Fibroblast of mammary gland (primary cell): ENCODE measurements around the gene SUN5.

Experiments
- DNase-seq: peaks from one replicate; pipeline ENCODE4 v3.0.0-alpha.2; 2010; ENCODE audit warnings: low read depth
- H3K4me3 ChIP-seq: 2 replicates; pipeline ENCODE4 v1.5.1; 2011; ENCODE audit warnings: low read depth, mild to moderate bottlenecking, low read length, moderate library complexity; ENCODE audit not compliant: control insufficient read depth
- TF ChIP-seq, protein P1 (sequence below): conservative IDR thresholded peaks from 2 replicates; pipeline ENCODE4 v1.5.1; 2011; ENCODE audit warnings: low read depth, low read length, inconsistent platforms; ENCODE audit not compliant: control insufficient read depth, insufficient read depth

The SUN5 gene

GRCh38 chr20:32982617-32983458 lies 21.4 kb downstream of the SUN5 start:
- TF ChIP-seq, protein P1, sequence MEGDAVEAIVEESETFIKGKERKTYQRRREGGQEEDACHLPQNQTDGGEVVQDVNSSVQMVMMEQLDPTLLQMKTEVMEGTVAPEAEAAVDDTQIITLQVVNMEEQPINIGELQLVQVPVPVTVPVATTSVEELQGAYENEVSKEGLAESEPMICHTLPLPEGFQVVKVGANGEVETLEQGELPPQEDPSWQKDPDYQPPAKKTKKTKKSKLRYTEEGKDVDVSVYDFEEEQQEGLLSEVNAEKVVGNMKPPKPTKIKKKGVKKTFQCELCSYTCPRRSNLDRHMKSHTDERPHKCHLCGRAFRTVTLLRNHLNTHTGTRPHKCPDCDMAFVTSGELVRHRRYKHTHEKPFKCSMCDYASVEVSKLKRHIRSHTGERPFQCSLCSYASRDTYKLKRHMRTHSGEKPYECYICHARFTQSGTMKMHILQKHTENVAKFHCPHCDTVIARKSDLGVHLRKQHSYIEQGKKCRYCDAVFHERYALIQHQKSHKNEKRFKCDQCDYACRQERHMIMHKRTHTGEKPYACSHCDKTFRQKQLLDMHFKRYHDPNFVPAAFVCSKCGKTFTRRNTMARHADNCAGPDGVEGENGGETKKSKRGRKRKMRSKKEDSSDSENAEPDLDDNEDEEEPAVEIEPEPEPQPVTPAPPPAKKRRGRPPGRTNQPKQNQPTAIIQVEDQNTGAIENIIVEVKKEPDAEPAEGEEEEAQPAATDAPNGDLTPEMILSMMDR = no peak
- H3K4me3 ChIP-seq = no peak overlapping the region
- no peak for DNase-seq

- no peak for DNase-seq
- TF ChIP-seq, protein P1 = no peak
- no peak overlapping the region for H3K4me3 ChIP-seq
These were observed 23.2 kb downstream of the SUN5 start for GRCh38 chr20:32980990-32981389.

DNA sequence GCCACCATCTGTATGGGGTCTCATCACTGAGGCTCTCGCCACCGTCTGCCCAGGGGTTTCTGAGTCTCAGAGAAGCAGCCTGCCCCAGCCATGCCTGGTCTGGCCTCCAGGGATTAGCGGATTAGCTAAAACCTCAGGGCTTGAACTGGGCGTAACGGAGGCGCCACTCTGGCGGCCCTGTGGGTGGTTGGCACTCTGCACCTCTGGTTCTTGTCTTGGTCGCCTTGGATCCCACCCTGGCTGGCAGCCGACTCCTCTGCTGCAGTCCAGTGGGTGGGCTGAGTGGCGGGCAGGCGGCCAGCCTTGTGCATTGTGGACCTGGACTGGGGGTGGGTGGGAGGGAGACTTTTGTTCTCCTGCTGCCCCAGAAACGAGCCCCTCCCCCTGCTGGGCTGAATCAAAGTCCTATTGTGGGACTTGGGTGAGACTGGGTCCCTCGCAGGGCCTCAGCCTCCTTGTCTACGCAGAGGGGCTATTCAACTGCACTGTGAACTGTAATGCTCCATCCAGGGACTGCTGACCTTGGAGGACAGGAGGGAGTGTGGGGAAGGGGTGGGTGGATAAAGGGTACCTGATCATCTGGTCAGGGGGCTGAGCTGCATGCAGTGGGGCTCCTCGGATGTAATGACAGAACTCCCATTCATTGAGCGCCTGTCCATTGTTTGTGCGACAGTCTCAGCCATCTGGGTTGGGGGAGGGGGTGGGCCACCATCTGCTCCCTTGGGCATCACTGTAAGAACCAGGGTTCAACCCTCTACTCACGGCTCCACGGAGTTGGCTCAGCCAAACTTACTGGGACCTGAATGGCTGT lies 23.9 kb downstream of the SUN5 start:
- TF ChIP-seq, protein P1 = no peak
- no peak overlapping the region for H3K4me3 ChIP-seq
- no peak for DNase-seq

- DNase-seq = no peak
- TF ChIP-seq, protein P1 = no peak
These were observed 24.8 kb downstream of the SUN5 start for GRCh38 chr20:32979201-32979998.

DNA sequence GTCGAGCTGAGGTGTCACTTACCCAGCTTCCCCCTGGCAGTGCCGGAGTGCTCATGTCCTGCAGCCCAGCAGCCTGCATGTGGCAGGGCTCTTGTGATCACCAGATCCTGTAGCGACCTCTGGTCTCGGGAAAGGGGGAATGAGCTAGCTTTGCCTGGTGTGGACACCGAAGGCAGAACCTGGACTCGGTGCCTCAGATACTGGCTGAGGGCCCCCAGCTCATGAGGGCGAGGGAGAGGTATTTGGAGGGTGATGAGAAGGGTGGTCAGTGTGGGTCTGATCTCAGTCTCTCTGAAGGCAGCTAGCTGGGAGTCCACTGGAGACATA lies 26.3 kb downstream of the SUN5 start:
- DNase-seq = no peak
- TF ChIP-seq, protein P1 = no peak
- no peak overlapping the region for H3K4me3 ChIP-seq

More at GRCh38 chr20:32979201-32979998, 24.8 kb downstream of the SUN5 start:
- no peak overlapping the region for H3K4me3 ChIP-seq

DNA sequence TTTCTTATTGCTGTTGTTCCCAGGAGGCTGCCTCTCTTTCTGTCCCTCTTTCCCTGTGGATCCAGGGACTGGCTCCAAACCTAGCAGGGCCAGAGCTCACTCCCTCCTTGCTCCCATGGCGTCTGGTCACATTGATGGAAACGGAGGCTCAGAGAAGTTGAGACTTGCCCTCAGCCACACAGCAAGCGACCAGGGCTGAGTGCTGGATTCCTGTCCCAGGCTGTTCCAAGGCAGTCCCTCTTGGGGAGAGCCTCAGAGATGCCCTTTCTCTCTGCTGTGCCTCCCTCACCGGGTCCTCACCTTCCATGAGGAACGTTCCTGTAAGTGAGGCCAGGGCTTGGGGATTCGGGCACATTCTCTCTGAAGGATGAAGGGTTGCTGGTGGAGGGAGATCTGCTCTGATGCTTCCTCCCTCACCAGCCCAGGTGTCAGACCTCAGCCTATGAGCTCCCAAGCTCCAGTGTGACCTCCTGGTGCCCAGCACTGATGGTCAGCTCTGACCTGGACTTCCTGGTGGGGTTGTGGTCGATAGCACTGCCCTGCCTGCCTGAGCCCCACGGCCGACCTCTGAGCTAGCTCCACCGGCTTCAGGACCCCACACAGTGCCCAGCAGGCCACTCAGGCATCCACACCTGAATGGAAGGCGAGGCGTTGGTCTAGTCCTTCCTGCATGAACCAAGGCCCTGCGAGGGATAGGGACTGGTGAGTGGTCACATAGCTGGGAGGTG lies 26.8 kb downstream of the SUN5 start:
- TF ChIP-seq, protein P1 = no peak
- no peak overlapping the region for H3K4me3 ChIP-seq
- DNase-seq = no peak
